ENCODE data around the gene KCNJ4.

DNA sequence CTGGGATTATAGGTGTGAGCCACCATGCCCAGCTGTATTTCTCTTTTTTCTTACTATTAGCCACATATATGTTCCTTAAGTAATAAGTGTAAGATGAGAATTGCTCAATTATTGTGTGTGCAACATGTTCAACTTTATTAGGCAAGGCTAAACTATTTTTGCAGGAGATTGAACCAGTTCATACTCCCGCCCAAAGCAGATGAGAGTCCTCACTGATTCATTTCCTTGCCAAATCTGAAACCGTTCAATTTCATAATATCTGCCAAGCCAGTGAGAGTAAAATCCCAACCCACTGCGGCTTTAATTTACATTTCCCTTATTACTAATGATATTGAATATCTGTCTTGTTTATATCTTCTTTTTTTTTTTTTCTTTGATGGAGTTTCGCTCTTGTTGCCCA is 48.4 kb downstream of the KCNJ4 start:
- TF ChIP-seq, protein P1, sequence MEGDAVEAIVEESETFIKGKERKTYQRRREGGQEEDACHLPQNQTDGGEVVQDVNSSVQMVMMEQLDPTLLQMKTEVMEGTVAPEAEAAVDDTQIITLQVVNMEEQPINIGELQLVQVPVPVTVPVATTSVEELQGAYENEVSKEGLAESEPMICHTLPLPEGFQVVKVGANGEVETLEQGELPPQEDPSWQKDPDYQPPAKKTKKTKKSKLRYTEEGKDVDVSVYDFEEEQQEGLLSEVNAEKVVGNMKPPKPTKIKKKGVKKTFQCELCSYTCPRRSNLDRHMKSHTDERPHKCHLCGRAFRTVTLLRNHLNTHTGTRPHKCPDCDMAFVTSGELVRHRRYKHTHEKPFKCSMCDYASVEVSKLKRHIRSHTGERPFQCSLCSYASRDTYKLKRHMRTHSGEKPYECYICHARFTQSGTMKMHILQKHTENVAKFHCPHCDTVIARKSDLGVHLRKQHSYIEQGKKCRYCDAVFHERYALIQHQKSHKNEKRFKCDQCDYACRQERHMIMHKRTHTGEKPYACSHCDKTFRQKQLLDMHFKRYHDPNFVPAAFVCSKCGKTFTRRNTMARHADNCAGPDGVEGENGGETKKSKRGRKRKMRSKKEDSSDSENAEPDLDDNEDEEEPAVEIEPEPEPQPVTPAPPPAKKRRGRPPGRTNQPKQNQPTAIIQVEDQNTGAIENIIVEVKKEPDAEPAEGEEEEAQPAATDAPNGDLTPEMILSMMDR (IDR thresholded peaks at IDR 0.05): no peak
- TF ChIP-seq POLR2A (IDR thresholded peaks at IDR 0.05) (no peak), POLR2AphosphoS5 (IDR thresholded peaks at IDR 0.05) (no peak)
